H1 (cell line): ENCODE data around the gene TET2. TPM values are rescaled to one million over a fixed set of nuclear protein-coding genes. Genes with fewer than 3 reads are reported as not detected.

Experiments used
- RBBP5 ChIP-seq: IDR thresholded peaks from 2 replicates; pipeline ENCODE4 v1.7.1; 2012; ENCODE audit warnings: low read depth, mild to moderate bottlenecking, inconsistent platforms, low read length, moderate library complexity, borderline replicate concordance
- polyA plus RNA-seq, 7 experiments: library from polyadenylated mRNA; depleted of rRNA in 3 of 7; stranded (reverse) in 5 of 7; unstranded in 2 of 7; fragments of >200 nt in 5 of 7; fragments of 200-250 nt in 2 of 7; gene quantifications; 1 replicate in 5 of 7; 2 replicates in 1 of 7; 4 replicates in 1 of 7; pipeline versions ENCODE4 v1.2.1 to v1.2.3, GENCODE V29; 2011 to 2013; ENCODE audit warnings: missing spikeins in 2 of 7, mixed read lengths in 2 of 7
- total RNA-seq: library from RNA; stranded (reverse); fragmentation: NEBNext Ultra II Directional; extraction: Animal tissue kit (Norgen Biotek cat#: 25700); gene quantifications from 2 replicates; pipeline ENCODE4 v1.2.1, GENCODE V29; 2021

TET2 gene
- total and polyA plus RNA-seq, 2 of the 8 experiments (the other 6 are each of a cell fraction or from before 2014, with no cell fraction given), result 1.0 to 2.6 TPM

GRCh38 chr4:105133976-105134375 lies 12.7 kb upstream of the TET2 start (continued):
- TF ChIP-seq RBBP5, result no peak
